VCaP (cell line): ENCODE results near the gene TBX6.
"Not testable (repeated sequence)": the region's sequence is repeated elsewhere in the genome, so short reads cannot be mapped to it uniquely, and the experiment has no call there.

Experiments used
- H3K27ac ChIP-seq: fragments of 450-650 bp; 2 replicates; pipeline ENCODE4 v1.5.1; 2017
- CTCF ChIP-seq: fragments of 450-650 bp; conservative IDR thresholded peaks from 2 replicates; pipeline ENCODE4 v1.5.1; 2017; ENCODE audit warnings: mild to moderate bottlenecking, moderate library complexity

Gene TBX6

DNA sequence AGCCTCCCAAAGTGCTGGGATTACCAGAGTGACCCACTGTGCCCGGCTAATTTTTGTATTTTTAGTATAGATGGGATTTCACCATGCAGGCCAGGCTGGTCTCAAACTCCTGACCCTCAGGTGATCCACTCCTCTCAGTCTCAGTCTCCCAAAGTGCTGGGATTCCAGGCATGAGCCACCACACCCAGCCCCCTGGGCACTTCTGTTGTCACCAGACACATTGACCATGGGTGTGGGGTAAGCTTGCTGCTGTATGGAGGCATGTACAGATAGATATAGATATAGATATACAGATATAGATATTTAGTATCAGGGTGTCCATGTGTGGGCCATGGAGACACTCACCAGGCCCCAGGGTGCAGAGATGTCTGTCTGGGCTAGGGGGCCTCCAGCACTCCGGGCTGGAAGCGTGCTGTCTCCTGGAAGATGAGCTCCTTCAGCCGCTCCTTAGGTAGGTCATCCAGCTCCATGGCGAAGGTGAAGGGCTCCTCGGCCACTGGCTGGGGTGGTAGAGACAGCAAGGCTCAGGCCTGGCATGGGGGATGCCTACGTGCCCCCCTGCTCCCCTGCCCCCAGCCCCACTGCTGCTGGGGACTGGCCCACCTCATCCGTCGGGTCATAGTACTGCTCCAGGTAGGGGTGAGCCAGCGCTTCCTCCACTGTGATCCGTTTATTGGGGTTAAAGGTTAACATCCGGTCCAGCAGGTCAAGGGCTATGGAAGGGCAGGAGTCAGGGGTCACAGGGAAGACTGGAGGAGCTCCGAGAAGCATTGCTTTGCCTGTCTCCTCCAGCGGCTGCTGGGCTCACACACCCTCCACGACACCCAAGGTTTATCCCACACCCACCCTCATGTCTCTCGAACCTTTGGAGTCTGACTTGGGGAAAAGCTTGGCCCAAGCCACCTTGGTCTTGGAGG lies 24.8 kb upstream of the TBX6 start:
- no peak for TF ChIP-seq CTCF
- H3K27ac ChIP-seq = no peak overlapping the region

- no peak for TF ChIP-seq CTCF
- no peak overlapping the region for H3K27ac ChIP-seq
Measured at GRCh38 chr16:30115238-30115637, 23.5 kb upstream of the TBX6 start.

- not testable (repeated sequence) for H3K27ac ChIP-seq
Measured at GRCh38 chr16:30114833-30115232, 23.1 kb upstream of the TBX6 start.

GRCh38 chr16:30114411-30114810 lies 22.7 kb upstream of the TBX6 start:
- TF ChIP-seq CTCF = no peak
- H3K27ac ChIP-seq = no peak overlapping the region

DNA sequence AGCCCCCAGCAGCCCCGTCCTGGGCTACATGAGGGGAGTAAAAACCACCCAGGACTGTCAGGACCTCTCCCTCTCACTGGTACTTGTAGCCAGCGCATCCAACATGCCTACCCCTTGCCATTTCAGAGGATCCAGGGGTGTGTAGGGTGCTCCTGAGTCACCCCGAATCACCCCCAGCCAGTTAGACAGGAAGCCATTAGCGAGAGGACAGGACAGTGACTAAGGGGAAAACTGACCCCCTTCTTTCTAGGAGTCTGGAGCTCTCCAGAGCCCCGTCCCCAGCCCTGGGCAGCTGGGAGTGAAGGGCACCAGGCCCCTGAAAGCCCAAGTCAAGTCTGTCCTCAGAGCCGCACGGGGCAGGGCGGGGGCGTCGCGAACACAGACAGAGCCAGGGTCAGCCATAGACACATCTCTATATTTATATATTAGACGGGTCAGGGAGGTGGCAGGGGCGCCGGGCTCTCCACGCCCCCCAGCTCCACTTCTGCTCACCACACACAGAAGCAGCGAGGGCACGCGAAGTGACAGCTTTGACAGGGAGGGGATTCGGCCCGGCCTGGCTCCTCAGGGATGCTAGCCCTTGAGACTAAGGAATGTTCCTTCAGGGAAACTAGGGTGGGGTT lies 22.1 kb upstream of the TBX6 start:
- no peak for TF ChIP-seq CTCF
- H3K27ac ChIP-seq = no peak overlapping the region

DNA sequence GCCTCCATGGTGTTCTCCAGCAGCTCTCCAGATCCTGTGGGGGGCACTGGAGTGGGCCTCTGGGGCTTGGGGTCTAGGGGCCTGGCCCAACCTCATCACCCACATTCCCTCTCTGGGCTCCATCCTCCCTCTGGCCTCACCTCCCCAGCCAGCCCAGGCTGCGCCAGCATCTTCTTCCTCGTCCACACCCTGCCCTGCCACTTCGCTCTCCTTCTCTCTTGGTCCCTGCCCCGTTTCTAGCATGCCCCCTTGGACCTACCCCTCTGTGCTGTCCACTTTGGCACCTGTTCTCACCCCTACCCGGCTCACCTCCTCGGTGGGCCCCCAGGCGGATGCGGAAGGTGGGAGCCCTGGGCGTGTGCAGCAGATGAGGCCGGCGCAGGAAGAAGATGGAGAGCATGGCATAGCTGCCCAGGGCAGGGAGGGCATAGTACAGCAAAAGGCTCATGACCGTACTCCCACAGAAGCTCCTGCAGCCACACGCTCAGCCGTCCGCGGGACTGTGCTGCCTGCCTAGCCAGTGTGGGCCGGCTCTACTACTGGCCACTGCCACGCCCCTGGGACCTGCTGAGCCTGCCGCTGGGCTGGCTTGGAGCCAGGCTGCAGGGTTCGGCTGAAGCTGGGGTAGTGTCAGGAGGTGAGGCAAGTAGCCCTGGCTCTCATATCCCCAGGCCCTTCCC lies 21.4 kb upstream of the TBX6 start, which contains the start of gene GDPD3:
Gene GDPD3, minus strand, starts transcription at position 507 of the 680 bp plus-strand sequence. Its CDS starts 59 bp downstream, at position 448.
- TF ChIP-seq CTCF = 0 out of 2 replicates have a peak, but pooled peaks have one; percentile 4
- no peak within 1 kb of the TSS for H3K27ac ChIP-seq

DNA sequence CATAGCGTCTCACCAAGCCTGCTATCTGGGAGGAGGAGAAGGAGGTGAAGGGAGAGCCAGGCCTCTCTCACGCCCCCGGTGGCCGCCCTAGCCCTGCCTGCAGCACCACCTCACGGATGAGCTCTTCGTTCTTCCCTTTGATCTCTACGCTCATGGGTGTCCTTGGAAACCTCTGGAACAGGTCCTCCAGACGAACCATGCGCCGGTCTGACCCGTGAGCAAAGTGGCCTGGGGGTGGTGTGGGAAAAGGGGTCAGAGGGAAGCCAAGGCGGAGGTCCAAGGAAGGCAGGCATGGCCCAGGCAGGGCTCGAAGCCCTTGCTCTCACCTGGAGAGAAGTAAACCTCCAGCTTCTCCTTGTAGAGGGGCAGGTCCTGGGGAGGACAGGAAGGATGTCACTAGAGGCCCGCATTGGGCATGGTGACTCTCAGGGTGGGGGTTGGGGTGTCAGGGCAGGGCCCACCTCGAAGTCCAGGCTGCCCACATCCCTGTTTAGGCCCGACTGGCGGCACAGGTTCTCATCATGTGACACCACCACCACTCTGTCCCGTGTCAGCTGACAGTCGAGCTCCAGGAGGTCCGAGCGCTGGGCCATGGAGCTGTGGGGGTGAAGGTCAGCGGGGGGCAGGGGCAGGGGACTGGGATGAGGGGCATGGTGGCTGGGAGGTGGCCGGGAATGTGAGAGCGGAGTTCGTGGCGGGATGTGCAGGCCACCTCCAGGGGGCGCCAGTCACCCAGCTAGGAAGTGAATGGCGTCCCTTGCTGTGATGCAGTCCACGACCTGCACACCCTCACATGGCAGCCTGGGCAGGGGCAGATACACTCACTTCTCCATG lies 20.7 kb upstream of the TBX6 start:
- TF ChIP-seq CTCF = peak; percentile 47
- H3K27ac ChIP-seq = no peak overlapping the region
